GM20000 (cell line): ENCODE data around the gene PPP1R7.
A peak's percentile ranks its signal among the peaks of the same experiment; 100 is the strongest.

Source experiments
- DNase-seq: peaks from one replicate; pipeline ENCODE4 v3.0.0; 2012; ENCODE audit warnings: low spot score
- CTCF ChIP-seq: IDR thresholded peaks from 2 replicates; pipeline ENCODE4 v1.5.1; 2012; ENCODE audit warnings: mild to moderate bottlenecking, control low read depth; ENCODE audit errors: extremely low read depth, missing control alignments

Gene PPP1R7

GRCh38 chr2:241130316-241130715 is 20.0 kb upstream of the PPP1R7 start:
- TF ChIP-seq CTCF = no peak
- no peak for DNase-seq

GRCh38 chr2:241131531-241131930 is 18.7 kb upstream of the PPP1R7 start:
- TF ChIP-seq CTCF = no peak
- DNase-seq = no peak

- peak; percentile 52 for DNase-seq
- no peak for TF ChIP-seq CTCF
Observed at GRCh38 chr2:241132538-241133435, 17.5 kb upstream of the PPP1R7 start.

- no peak for TF ChIP-seq CTCF
- DNase-seq = no peak
Observed at GRCh38 chr2:241133436-241133820, 16.8 kb upstream of the PPP1R7 start.

- no peak for DNase-seq
- no peak for TF ChIP-seq CTCF
Observed at GRCh38 chr2:241134711-241135110, 15.6 kb upstream of the PPP1R7 start.

GRCh38 chr2:241135737-241136136 is 14.5 kb upstream of the PPP1R7 start:
- no peak for TF ChIP-seq CTCF
- no peak for DNase-seq

- no peak for DNase-seq
- no peak for TF ChIP-seq CTCF
Observed at GRCh38 chr2:241136191-241136590, 14.1 kb upstream of the PPP1R7 start.
